GM19467 (cell line): Measurements from ENCODE around the gene C5orf15.

Source experiments
- ATAC-seq: cut with Tn5 transposase; IDR thresholded peaks from one replicate; pipeline ENCODE4 v1.9.1; 2021; ENCODE audit warnings: mild to moderate bottlenecking, moderate library complexity; ENCODE audit not compliant: unreplicated experiment

C5orf15 gene

GRCh38 chr5:133925866-133926488 lies 42.4 kb downstream of the C5orf15 start:
- no peak for ATAC-seq

DNA sequence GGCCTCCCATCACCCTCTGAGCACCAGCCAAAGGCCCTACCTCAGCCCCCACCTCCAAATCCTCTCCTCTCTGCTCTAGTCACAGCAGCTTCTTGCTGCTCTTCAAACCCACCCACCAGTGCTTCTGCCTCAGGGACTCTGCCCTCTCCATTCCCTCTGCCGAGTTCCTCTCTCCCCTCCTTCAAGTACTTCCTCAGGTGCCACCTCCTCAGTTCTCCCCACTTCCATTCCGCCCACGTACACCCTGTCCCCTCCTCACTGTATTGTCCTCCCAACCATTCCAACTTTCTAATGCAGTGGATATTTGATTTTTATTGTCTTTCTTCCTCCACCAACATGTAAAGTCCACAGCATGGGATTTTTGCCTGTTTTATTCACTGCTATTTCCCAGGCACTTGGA lies 43.2 kb downstream of the C5orf15 start:
- no peak for ATAC-seq

DNA sequence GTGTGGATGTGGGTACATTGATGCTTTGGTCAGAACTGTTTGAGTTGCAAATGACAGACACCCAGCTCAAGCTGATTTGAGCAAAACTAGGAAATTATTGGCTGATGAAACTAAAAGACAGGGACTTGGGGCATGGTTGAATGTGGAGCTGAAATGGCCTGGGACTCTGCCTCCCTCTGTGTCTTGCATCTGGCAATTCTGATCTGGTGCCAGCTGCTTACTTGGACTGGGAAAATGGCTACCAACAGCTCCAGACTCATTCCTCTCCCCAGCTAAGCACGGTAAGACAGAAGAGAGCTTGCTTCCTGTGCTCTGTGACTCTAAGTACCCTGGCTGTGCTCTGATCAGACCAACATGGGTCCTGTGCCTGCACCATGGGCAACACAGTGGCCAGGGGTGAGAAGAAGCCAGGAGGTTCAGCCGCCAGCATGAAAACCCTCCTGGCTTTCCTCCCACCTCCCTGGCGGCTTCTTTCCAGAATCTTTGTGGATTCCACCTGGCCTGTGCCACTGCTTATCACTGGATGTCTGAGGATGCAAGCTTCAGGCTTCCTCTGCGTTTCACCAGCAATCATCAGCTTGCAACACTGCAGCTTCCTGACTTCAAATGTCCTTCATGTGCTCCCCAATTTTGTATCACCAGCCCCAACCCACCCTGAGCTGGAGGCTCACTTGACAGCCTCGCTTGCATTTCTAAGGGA lies 44.1 kb downstream of the C5orf15 start:
- ATAC-seq, result no peak

- no peak for ATAC-seq
Observed at GRCh38 chr5:133921979-133922378, 46.4 kb downstream of the C5orf15 start.

GRCh38 chr5:133921069-133921468 lies 47.4 kb downstream of the C5orf15 start:
- no peak for ATAC-seq

DNA sequence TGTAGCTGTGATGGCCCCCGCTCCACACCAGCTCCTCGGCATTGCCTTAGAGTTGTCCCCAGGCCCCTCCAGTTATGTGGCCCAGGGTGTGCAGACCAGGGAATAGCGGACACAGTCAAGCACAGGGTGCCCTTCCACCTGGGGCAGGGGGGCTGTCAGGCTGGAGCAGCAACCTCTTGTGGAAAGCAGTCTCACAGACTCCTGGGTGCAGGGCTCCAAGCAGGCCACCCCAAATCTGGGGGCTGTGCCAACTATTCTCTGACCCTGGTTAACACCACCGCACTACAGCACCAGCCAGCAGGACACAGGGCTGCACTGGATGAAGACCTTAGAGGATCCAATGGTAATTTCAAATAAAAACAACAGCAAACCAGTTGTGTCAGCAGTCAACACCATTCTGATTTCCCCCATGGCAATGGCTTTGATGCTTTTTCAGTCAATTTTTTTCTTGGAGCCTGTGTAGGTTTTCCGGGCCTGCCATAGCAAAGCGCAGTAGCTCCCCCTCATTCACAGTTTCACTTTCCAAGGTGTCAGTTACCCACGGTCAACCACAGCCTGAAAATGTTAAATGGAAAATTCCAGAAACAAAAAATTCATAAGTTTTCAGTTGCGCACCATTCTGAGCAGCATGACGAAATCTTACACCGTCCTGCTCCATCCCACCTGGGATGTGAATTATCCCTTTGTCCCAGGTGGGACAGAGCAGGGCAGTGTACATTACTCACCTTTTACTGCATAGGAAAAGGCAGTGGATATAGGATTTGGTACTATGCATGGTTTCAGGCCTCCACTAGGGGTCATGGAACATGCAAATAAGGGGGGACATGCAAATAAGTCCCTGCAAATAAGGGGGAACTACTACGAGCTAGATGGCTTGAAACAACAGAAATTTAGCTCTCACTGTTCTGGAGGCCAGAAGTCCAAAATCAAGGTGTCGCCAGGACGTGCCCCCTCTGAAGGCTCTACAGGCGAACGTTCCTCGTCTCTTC lies 49.0 kb downstream of the C5orf15 start:
- ATAC-seq, result no peak

GRCh38 chr5:133918731-133919130 lies 49.7 kb downstream of the C5orf15 start:
- no peak for ATAC-seq

- no peak for ATAC-seq
Observed at GRCh38 chr5:133918316-133918715, 50.1 kb downstream of the C5orf15 start.

DNA sequence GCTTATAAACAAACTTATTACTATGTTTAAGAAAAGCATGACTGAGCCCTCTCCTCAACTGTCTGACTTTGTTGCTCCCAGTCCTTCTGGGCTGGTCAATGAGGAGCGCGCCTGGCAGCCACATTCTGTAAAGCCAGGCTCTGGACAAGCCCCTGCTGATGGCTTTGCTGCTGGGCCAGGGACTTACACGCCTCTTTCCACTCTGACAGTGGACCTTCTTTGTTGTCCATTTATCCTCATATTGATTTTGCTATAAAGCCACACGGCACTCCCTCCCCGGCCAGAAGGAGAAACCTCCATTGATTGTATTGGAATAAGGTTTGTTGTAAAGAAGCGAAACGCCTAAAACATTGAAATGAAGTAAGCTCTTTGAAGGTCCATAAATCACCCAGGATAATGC lies 50.6 kb downstream of the C5orf15 start:
- ATAC-seq, result no peak

GRCh38 chr5:133916914-133917313 lies 51.5 kb downstream of the C5orf15 start:
- no peak for ATAC-seq

DNA sequence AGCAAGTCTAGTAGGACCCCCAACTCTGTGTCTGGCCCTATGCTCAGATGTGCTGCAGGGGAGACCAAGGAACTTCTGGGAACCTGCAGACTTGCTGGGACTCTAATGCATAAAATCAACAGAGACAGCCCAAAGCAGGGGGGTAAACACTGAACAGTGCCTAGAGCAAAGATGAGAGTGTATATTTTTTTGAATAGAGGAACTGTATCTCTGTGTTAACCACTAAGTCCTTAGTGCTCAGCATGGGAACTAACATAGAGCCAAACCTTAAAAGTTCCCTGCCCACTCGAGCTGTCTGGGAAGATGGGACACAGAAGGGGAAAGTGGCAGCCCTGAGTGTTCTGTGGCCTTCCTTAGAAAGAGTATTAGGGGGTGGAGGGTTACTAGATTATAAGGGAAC lies 51.9 kb downstream of the C5orf15 start:
- ATAC-seq, result no peak

GRCh38 chr5:133914434-133914833 lies 54.0 kb downstream of the C5orf15 start:
- ATAC-seq, result no peak

GRCh38 chr5:133913413-133914155 lies 54.8 kb downstream of the C5orf15 start:
- ATAC-seq, result no peak

DNA sequence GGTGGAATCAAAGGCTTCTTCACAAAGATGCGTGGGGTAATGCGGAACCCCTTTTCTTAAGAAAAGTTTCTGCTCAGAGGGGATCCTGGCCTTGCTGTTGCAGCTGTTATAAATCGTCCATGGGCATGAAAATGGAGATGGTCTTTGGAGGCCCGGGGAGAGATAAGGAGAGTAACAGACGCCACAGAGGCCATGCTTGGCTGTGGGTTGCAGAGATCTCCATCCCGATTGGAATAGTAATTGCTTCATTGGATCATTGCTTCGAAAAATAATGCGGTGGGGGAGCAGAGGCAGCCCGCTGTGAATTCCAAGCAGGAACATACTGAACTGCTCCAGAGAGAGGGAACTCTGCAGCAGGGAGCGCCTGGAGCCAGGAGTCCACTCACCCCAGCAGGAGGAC lies 55.5 kb downstream of the C5orf15 start:
- no peak for ATAC-seq

DNA sequence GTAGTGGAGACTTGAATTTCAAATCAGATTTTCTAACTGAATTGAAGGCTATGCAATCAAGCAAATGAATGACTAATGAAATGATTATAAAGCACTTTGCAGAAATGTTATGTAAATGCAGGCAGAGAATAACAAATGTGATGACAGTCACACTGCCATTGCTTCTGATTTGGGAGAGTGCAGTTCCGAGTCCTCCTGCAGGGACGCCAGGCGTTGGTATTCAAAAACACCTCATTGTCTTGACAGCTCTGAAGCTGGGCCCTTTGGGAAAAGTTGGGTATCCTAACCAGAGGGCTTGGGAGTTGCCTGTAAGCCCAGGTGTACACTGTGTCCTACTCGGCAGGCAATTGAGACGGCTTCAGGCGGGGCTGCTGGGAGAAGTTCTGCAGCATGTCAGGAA lies 57.9 kb downstream of the C5orf15 start:
- no peak for ATAC-seq

GRCh38 chr5:133909603-133910002 lies 58.8 kb downstream of the C5orf15 start:
- ATAC-seq, result no peak

- no peak for ATAC-seq
Observed at GRCh38 chr5:133907075-133907474, 61.4 kb downstream of the C5orf15 start.

DNA sequence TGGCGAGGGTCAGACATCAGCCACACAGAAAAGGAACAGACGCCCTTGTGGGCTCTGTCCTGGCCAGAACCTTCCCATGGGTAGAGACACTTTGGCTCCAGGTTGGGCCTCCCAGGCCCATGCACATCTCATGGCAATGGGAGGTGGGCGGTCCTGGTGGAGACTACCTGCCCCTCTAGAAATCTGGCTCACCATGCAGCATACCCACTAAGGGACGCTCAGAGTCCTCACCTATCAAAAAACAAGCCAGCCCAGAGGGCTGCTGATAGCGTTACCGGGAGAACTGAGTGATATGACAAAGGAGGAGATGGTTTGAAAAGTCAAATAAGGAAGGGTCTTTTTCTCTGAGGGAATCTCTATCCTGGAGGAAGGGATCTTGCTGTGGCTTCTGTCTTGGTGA lies 62.1 kb downstream of the C5orf15 start:
- ATAC-seq, result no peak
